CD4-positive, CD25-positive, alpha-beta regulatory T cell (primary cell): Measurements from ENCODE around the gene SLC15A1. TPM values are rescaled to one million over a fixed set of nuclear protein-coding genes. Genes with fewer than 3 reads are reported as not detected.
"Not testable (repeated sequence)": the region's sequence is repeated elsewhere in the genome, so short reads cannot be mapped to it uniquely, and the experiment has no call there.

Source experiments
- ATAC-seq, 2 donors: fragments of 150-1000 bp; cut with Tn5 transposase; one replicate each; pipeline ENCODE4 v1.10.0; 2021; ENCODE audit warnings: low read depth in 2 of 2, moderate number of reproducible peaks in 2 of 2, moderate library complexity in 1 of 2
- DNase-seq, 3 donors: peaks; one replicate each; pipeline versions ENCODE4 v3.0.0 to v3.0.0-alpha.2; 2012 to 2022; ENCODE audit warnings: mixed read lengths in 1 of 3
- H3K27ac ChIP-seq: one replicate; pipeline ENCODE4 v1.7.0; 2013; ENCODE audit warnings: mild to moderate bottlenecking, low read length; ENCODE audit not compliant: insufficient read depth, poor library complexity, severe bottlenecking
- H3K27me3 ChIP-seq: one replicate; pipeline ENCODE4 v1.7.0; 2013; ENCODE audit warnings: low read length; ENCODE audit not compliant: control insufficient read depth, insufficient read depth
- H3K36me3 ChIP-seq: one replicate; pipeline ENCODE4 v1.7.0; 2013; ENCODE audit warnings: mild to moderate bottlenecking, low read length, moderate library complexity; ENCODE audit not compliant: control insufficient read depth, insufficient read depth
- H3K4me1 ChIP-seq: 2 replicates; pipeline ENCODE4 v1.7.0; 2013; ENCODE audit warnings: mild to moderate bottlenecking, low read length; ENCODE audit not compliant: insufficient read depth, control insufficient read depth, poor library complexity, severe bottlenecking
- H3K4me3 ChIP-seq: one replicate; pipeline ENCODE4 v1.7.0; 2013; ENCODE audit warnings: low read depth, mild to moderate bottlenecking, low read length, moderate library complexity
- H3K9me3 ChIP-seq, 2 experiments: 1 replicate in 1 of 2; 2 replicates in 1 of 2; pipeline ENCODE4 v1.7.0; 2013; ENCODE audit warnings: low read length in 2 of 2, mild to moderate bottlenecking in 1 of 2, moderate library complexity in 1 of 2; ENCODE audit not compliant: control insufficient read depth in 2 of 2
- H3K27ac Mint-ChIP-seq, 3 donors: one replicate each; pipeline ENCODE4 v1.8.0; 2020 to 2022; ENCODE audit warnings: mild to moderate bottlenecking in 3 of 3, mixed read lengths in 3 of 3, moderate library complexity in 2 of 3
- H3K27me3 Mint-ChIP-seq: one replicate; pipeline ENCODE4 v1.8.0; 2022; ENCODE audit warnings: mild to moderate bottlenecking, mixed read lengths
- H3K36me3 Mint-ChIP-seq: one replicate; pipeline ENCODE4 v1.8.0; 2020; ENCODE audit warnings: mixed read lengths
- H3K4me1 Mint-ChIP-seq, 4 donors: one replicate each; pipeline ENCODE4 v1.8.0; 2020 to 2022; ENCODE audit warnings: mixed read lengths in 4 of 4, mild to moderate bottlenecking in 1 of 4
- H3K4me3 Mint-ChIP-seq, 4 donors: one replicate each; pipeline ENCODE4 v1.8.0; 2020 to 2022; ENCODE audit warnings: mild to moderate bottlenecking in 4 of 4, mixed read lengths in 4 of 4, moderate library complexity in 3 of 4
- H3K9me3 Mint-ChIP-seq, 7 donors: one replicate each; pipeline ENCODE4 v1.8.0; 2020 to 2022; ENCODE audit warnings: mixed read lengths in 7 of 7, mild to moderate bottlenecking in 3 of 7, moderate library complexity in 2 of 7
- polyA plus RNA-seq, 4 donors: library from polyadenylated mRNA; unstranded; fragments of 300-500 nt; fragmentation: Illumina TruSeq; gene quantifications; one replicate each; pipeline ENCODE4 v1.2.3, GENCODE V29; 2021
- total RNA-seq: library from RNA; stranded (reverse); gene quantifications from one replicate; pipeline ENCODE4 v1.2.3, GENCODE V29; 2022

SLC15A1 gene
- total and polyA plus RNA-seq, 5 donors from 2014 or later: not detected

- H3K27ac Mint-ChIP-seq, H3K27me3 ChIP-seq, DNase-seq, H3K27ac ChIP-seq, H3K9me3 Mint-ChIP-seq, H3K4me3 ChIP-seq, H3K36me3 Mint-ChIP-seq, H3K4me1 ChIP-seq, H3K9me3 ChIP-seq, H3K4me1 Mint-ChIP-seq, ATAC-seq, H3K36me3 ChIP-seq, H3K4me3 Mint-ChIP-seq: not testable (repeated sequence)
- peaks cover 39% of the 10 kb centered on the region for H3K27me3 Mint-ChIP-seq
Observed at GRCh38 chr13:98639785-98640184, 112.7 kb downstream of the SLC15A1 start.

GRCh38 chr13:98638352-98638751 is 114.1 kb downstream of the SLC15A1 start:
- peaks cover 38% of the 10 kb centered on the region for H3K27me3 Mint-ChIP-seq
- not testable (repeated sequence) for H3K36me3 ChIP-seq, DNase-seq, H3K27ac Mint-ChIP-seq, H3K27ac ChIP-seq, H3K4me1 ChIP-seq, H3K4me1 Mint-ChIP-seq, H3K4me3 ChIP-seq, H3K9me3 ChIP-seq, H3K36me3 Mint-ChIP-seq, H3K27me3 ChIP-seq, ATAC-seq, H3K4me3 Mint-ChIP-seq, H3K9me3 Mint-ChIP-seq

Other genes starting within 250 kb of the SLC15A1 start
- gene STK24, start 175.6 kb downstream of the SLC15A1 start, total RNA-seq: 141 TPM
- gene STK24, start 175.6 kb downstream of the SLC15A1 start, polyA plus RNA-seq: 10 to 100 TPM; 26.7 to 58.4 (median 40.9) TPM
- gene DOCK9, start 225.4 kb upstream of the SLC15A1 start, total RNA-seq: 75.0 TPM
- gene DOCK9, start 225.4 kb upstream of the SLC15A1 start, polyA plus RNA-seq: 1 to 10 TPM; 4.4 to 8.3 (median 6.6) TPM